Neural crest cell (in vitro differentiated cells): Measurements from ENCODE around the gene RCVRN. TPM values are rescaled to one million over a fixed set of nuclear protein-coding genes. Genes with fewer than 3 reads are reported as not detected.

Experiments
- DNase-seq: peaks from one replicate; pipeline ENCODE4 v3.0.0; 2021; ENCODE audit warnings: low read depth, mixed read lengths, low spot score
- H3K27ac Mint-ChIP-seq: one replicate; pipeline ENCODE4 v1.8.0; 2021; ENCODE audit warnings: mild to moderate bottlenecking, mixed read lengths; ENCODE audit not compliant: unreplicated experiment
- H3K27me3 Mint-ChIP-seq: 2 replicates; pipeline ENCODE4 v1.8.0; 2021; ENCODE audit warnings: low read depth, mild to moderate bottlenecking, mixed read lengths
- H3K36me3 Mint-ChIP-seq: 2 replicates; pipeline ENCODE4 v1.8.0; 2021; ENCODE audit warnings: low read depth, mild to moderate bottlenecking, mixed read lengths
- H3K4me1 Mint-ChIP-seq: 2 replicates; pipeline ENCODE4 v1.8.0; 2021; ENCODE audit warnings: mixed read lengths
- H3K4me3 Mint-ChIP-seq: one replicate; pipeline ENCODE4 v1.8.0; 2021; ENCODE audit warnings: mild to moderate bottlenecking, mixed read lengths
- H3K9me3 Mint-ChIP-seq: 2 replicates; pipeline ENCODE4 v1.8.0; 2021; ENCODE audit warnings: mixed read lengths
- total RNA-seq: library from RNA; stranded (reverse); gene quantifications from 2 replicates; pipeline ENCODE4 v1.2.1, GENCODE V29; 2021
- TF ChIP-seq, protein P1 (sequence below): fragments of 200-600 bp; sonication (generic); conservative IDR thresholded peaks from 2 replicates; pipeline ENCODE4 v1.5.0; 2021; ENCODE audit warnings: antibody characterized with exemption, mild to moderate bottlenecking

Gene RCVRN
- total RNA-seq, 1 donor from 2014 or later: 0.35 TPM

DNA sequence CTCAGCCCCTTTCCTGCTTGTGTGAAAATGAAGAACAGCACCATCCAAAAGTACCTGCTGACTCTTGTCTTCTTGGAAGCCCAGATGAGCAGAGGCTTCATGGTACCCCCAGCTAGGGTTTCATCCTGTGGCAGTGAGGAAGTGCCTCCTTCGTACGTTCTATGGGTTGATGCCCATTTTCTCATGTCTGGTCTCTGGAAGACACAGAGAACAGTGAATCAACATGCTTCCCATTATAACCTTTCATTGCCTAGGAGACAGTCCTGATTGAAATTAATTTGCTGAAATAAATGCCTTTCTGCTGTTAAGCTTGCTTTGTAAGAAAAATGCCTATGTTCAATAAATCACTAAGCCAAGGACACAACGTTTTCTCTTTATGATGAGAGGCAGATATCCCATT lies 36.5 kb downstream of the RCVRN start:
- Mint-ChIP-seq H3K36me3 (peaks cover 4% of the 10 kb centered on the region), H3K4me1 (peaks cover 17% of the 10 kb centered on the region), H3K4me3 (no peak overlapping the region), H3K27ac (peak overlapping the region; percentile 69), H3K27me3 (peaks cover under 1% of the 10 kb centered on the region), H3K9me3 (peaks cover 19% of the 10 kb centered on the region)
- no peak for DNase-seq
- TF ChIP-seq, protein P1, sequence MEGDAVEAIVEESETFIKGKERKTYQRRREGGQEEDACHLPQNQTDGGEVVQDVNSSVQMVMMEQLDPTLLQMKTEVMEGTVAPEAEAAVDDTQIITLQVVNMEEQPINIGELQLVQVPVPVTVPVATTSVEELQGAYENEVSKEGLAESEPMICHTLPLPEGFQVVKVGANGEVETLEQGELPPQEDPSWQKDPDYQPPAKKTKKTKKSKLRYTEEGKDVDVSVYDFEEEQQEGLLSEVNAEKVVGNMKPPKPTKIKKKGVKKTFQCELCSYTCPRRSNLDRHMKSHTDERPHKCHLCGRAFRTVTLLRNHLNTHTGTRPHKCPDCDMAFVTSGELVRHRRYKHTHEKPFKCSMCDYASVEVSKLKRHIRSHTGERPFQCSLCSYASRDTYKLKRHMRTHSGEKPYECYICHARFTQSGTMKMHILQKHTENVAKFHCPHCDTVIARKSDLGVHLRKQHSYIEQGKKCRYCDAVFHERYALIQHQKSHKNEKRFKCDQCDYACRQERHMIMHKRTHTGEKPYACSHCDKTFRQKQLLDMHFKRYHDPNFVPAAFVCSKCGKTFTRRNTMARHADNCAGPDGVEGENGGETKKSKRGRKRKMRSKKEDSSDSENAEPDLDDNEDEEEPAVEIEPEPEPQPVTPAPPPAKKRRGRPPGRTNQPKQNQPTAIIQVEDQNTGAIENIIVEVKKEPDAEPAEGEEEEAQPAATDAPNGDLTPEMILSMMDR: no peak

DNA sequence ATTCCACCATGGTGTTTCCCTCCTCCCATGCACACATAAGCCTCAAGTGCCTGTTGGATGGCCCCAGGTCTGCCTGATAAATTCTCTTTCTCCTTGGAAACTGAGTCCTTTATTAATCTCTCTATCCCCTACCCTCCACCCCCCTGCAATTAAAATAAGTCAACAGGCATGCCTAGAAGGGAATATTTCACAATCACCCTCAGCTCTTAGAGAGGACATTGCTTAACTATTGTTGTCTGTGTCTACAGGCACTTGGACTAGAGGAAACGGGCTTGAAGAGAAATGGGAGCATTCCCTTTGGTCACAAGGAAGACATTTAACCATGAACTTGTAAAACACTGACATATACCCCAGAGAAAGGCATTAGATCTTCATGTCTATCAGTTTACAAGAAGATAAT lies 39.5 kb downstream of the RCVRN start:
- TF ChIP-seq, protein P1: no peak
- H3K9me3 Mint-ChIP-seq: peaks cover 24% of the 10 kb centered on the region

DNA sequence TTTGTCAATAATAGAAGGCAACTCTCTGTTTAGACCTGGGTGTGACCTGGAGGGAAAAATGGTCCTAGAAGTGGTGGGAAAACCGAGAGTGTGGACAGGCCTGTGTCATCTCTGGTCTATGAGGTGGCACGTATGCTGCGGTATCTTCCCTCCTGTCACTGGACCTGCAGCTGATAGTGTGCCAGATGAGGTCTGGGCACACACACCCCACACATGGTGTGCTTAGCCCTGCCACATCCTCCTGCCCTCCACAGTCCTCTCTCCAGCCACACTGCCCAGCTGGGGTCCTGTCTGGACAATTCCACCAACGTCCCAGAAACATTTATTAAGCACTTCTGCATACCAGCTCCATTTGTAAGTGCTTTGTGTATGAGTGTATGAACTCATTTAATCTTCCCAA lies 42.1 kb downstream of the RCVRN start:
- DNase-seq: no peak
- H3K27ac Mint-ChIP-seq: peak overlapping the region; percentile 51
- peaks cover 22% of the 10 kb centered on the region for H3K9me3 Mint-ChIP-seq
- no peak overlapping the region for H3K4me3 Mint-ChIP-seq
- peaks cover 9% of the 10 kb centered on the region for H3K27me3 Mint-ChIP-seq
- TF ChIP-seq, protein P1: no peak
- peaks cover 2% of the 10 kb centered on the region for H3K4me1 Mint-ChIP-seq
- peaks cover 4% of the 10 kb centered on the region for H3K36me3 Mint-ChIP-seq

More for the DNA sequence above, 39.5 kb downstream of the RCVRN start:
- Mint-ChIP-seq H3K4me3 (no peak overlapping the region), H3K27ac (no peak overlapping the region), H3K36me3 (peaks cover 4% of the 10 kb centered on the region), H3K4me1 (peaks cover 17% of the 10 kb centered on the region), H3K27me3 (peaks cover 9% of the 10 kb centered on the region)
- DNase-seq: no peak

DNA sequence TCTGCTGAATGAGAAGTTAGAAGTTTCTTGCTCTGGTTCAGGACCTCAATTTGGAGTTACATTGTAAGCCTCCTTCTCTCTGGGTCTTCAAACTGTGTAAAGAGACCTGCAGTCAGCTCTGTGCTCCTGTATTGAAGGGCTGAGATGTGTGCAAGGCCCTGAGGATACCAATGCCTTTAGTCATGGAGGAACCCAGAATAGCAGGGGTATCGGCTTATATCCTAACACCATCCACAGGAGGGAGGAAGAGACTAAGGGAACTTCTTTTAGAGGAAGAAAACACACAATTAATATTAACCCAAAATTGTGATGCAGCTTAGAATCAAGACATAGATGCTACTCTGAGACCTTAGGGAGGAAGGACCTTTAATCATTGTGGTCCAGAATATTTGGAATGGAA lies 42.9 kb downstream of the RCVRN start:
- Mint-ChIP-seq H3K4me1 (no peaks in the 10 kb centered on the region), H3K27ac (no peak overlapping the region), H3K27me3 (peaks cover 9% of the 10 kb centered on the region), H3K9me3 (peaks cover 19% of the 10 kb centered on the region), H3K36me3 (peaks cover 4% of the 10 kb centered on the region), H3K4me3 (no peak overlapping the region)
- TF ChIP-seq, protein P1: no peak
- no peak for DNase-seq

DNA sequence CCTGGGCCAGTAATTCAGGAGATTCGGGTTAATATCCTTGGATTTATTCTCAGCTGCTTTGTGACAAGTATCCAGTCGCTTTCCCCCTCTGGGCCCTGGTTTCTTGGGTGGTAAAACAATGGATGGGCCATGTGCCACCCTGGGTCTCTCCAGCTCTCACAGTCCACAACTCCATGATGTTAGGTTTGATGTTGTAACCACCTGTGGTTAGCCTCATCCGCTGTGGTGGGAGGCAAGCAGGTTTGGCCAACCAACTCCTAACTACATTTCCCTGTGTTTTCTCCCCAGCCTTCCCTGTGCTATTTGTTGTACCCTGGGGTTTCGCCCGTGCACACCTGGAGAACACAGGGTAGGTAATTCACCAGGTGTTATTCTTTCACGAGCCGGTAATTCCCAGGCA lies 44.2 kb downstream of the RCVRN start:
- no peak for DNase-seq
- Mint-ChIP-seq H3K36me3 (peaks cover 4% of the 10 kb centered on the region), H3K27ac (no peak overlapping the region), H3K9me3 (peaks cover 13% of the 10 kb centered on the region), H3K4me1 (no peaks in the 10 kb centered on the region), H3K4me3 (no peak overlapping the region), H3K27me3 (peaks cover 9% of the 10 kb centered on the region)
- TF ChIP-seq, protein P1: no peak

DNA sequence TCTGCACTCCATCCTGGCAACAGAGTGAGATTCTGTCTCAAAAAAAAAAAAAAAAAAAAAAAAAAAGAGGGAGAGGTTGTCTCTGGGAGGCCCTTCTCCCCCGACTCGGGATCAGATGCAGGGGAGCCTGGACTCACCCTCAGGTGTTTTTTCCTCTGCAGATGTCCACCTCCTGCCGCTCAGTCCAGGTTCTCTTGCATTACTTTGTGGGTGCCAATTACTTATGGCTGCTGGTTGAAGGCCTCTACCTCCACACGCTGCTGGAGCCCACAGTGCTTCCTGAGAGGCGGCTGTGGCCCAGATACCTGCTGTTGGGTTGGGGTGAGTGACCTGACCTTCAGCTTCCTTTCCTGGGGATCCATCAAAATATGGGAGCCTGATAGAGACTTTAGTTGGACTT lies 45.3 kb downstream of the RCVRN start:
- Mint-ChIP-seq H3K9me3 (peaks cover 7% of the 10 kb centered on the region), H3K27me3 (peaks cover 9% of the 10 kb centered on the region), H3K4me1 (no peaks in the 10 kb centered on the region), H3K27ac (no peak overlapping the region), H3K4me3 (no peak overlapping the region), H3K36me3 (no peaks in the 10 kb centered on the region)
- no peak for DNase-seq
- TF ChIP-seq, protein P1: no peak
